ENCODE data around the gene GPC3. TPM values are rescaled to one million over a fixed set of nuclear protein-coding genes. Genes with fewer than 3 reads are reported as not detected.
A peak's percentile ranks its signal among the peaks of the same experiment; 100 is the strongest.

The GPC3 gene
- total and polyA plus RNA-seq, 2 experiments from 2014 or later = 171 to 323 TPM

DNA sequence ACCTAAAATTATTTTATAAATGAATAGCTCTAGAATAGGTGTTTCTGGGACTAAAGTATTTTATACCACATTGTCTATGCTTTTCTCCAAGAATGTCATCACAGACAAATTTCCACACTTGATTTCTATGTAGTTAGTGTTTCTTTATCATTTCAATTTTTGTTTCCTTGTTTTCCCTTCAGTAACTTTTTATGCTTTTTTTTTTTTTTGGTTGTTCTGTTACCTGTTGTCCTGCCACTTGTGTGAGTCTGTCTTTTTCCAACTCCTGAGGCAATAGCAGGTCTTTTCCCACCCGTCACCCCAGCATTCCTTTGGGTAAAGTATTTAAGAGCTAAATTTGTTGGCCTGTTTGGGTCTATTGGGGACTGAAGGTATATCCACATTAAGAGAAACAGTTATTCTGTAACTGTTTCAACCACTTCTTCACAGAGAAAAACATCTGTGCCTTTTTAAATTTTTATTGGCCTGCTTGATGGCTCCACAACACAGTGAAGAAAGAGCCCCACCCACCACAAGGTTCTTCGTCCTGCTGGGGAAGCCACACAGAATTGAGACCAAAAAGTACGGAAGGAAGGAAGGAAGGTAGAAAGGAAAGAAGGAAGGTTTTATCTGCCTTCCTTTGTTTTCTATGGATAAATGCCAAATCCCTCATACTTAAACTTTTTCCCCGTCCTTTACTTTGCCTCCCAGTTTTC is 17.7 kb upstream of the GPC3 start:
- Histone ChIP-seq H3K27me3 (no peaks in the 10 kb centered on the region), H3K4me3 (no peak overlapping the region), H3K9me3 (ENCODE audit: low read depth) (no peaks in the 10 kb centered on the region), H3K36me3 (no peaks in the 10 kb centered on the region), H3K27ac (no peak overlapping the region), H3K4me1 (ENCODE audit: low read depth) (peaks cover 40% of the 10 kb centered on the region)
- no peak for TF ChIP-seq CTCF (IDR thresholded peaks at IDR 0.05; ENCODE audit: low read depth, low read length)
- DNase-seq (ENCODE audit: low read depth in 1 of 2, low spot score in 1 of 2) = no peak

GRCh38 chrX:134000260-134001245 is 15.2 kb upstream of the GPC3 start:
- Histone ChIP-seq H3K27ac (peak overlapping the region; percentile 87), H3K27me3 (no peaks in the 10 kb centered on the region), H3K36me3 (no peaks in the 10 kb centered on the region), H3K4me3 (no peak overlapping the region), H3K9me3 (ENCODE audit: low read depth) (no peaks in the 10 kb centered on the region), H3K4me1 (ENCODE audit: low read depth) (peaks cover 43% of the 10 kb centered on the region)
- no peak for DNase-seq (ENCODE audit: low read depth in 1 of 2, low spot score in 1 of 2)
- TF ChIP-seq CTCF (IDR thresholded peaks at IDR 0.05; ENCODE audit: low read depth, low read length) = no peak

GRCh38 chrX:133999031-133999705 is 13.8 kb upstream of the GPC3 start:
- no peaks in the 10 kb centered on the region for H3K36me3 ChIP-seq

DNA sequence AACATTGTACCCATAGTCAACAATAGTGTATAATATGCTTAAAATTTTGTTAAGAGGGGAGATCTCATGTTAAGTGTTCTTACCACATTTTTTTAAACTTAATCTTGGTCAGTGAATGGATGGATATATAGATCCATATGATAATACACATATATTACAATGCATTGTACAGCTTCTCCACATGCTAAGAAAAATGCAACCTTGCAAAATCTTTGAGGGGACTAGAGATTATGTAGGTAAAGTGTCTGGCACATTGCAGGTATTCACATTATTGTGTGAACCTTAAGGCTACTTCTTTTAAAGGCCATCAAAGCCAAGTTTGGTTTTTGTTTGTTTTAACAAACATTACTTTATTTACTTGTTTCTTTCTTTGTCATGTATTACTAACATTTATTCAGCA is 10.4 kb upstream of the GPC3 start:
- DNase-seq (ENCODE audit: low read depth in 1 of 2, low spot score in 1 of 2) = no peak
- TF ChIP-seq CTCF (IDR thresholded peaks at IDR 0.05; ENCODE audit: low read depth, low read length) = no peak
- Histone ChIP-seq H3K36me3 (no peaks in the 10 kb centered on the region), H3K27me3 (no peaks in the 10 kb centered on the region), H3K4me3 (no peak overlapping the region), H3K9me3 (ENCODE audit: low read depth) (no peaks in the 10 kb centered on the region), H3K27ac (no peak overlapping the region), H3K4me1 (ENCODE audit: low read depth) (peaks cover 22% of the 10 kb centered on the region)

More at GRCh38 chrX:133999031-133999705, 13.8 kb upstream of the GPC3 start:
- no peaks in the 10 kb centered on the region for H3K27me3 ChIP-seq
- no peaks in the 10 kb centered on the region for H3K9me3 ChIP-seq (ENCODE audit: low read depth)
- peaks cover 32% of the 10 kb centered on the region for H3K4me1 ChIP-seq (ENCODE audit: low read depth)
- DNase-seq (ENCODE audit: low read depth in 1 of 2, low spot score in 1 of 2) = peak; percentile 50 to 81
- H3K27ac ChIP-seq = peak overlapping the region; percentile 87
- no peak overlapping the region for H3K4me3 ChIP-seq
- no peak for TF ChIP-seq CTCF (IDR thresholded peaks at IDR 0.05; ENCODE audit: low read depth, low read length)

- H3K36me3 ChIP-seq = no peaks in the 10 kb centered on the region
- no peak overlapping the region for H3K27ac ChIP-seq
- peaks cover 16% of the 10 kb centered on the region for H3K4me1 ChIP-seq (ENCODE audit: low read depth)
- no peaks in the 10 kb centered on the region for H3K9me3 ChIP-seq (ENCODE audit: low read depth)
- DNase-seq (ENCODE audit: low read depth in 1 of 2, low spot score in 1 of 2) = peak in 1 of 2 donors; percentile 37
- TF ChIP-seq CTCF (IDR thresholded peaks at IDR 0.05; ENCODE audit: low read depth, low read length) = no peak
- H3K27me3 ChIP-seq = no peaks in the 10 kb centered on the region
- H3K4me3 ChIP-seq = no peak overlapping the region
These were observed 9.2 kb upstream of the GPC3 start for GRCh38 chrX:133994576-133994975.
